Measurements from ENCODE around the gene R3HDML.
"Not testable (repeated sequence)": the region's sequence is repeated elsewhere in the genome, so short reads cannot be mapped to it uniquely, and the experiment has no call there.

Gene R3HDML

GRCh38 chr20:44306927-44307326 is 29.9 kb upstream of the R3HDML start:
- Histone ChIP-seq H3K36me3 (ENCODE audit: control insufficient read depth, low read depth, low read length) (no peaks in the 10 kb centered on the region), H3K4me1 (ENCODE audit: control insufficient read depth, low read depth, low read length) (no peaks in the 10 kb centered on the region), H3K9me3 (ENCODE audit: control insufficient read depth, low read depth, low read length) (no peaks in the 10 kb centered on the region), H3K27me3 (ENCODE audit: control insufficient read depth, insufficient read depth, low read length) (peaks cover 19% of the 10 kb centered on the region), H3K27ac (ENCODE audit: low read length) (no peak overlapping the region), H3K4me3 (ENCODE audit: low read length) (no peak overlapping the region), H3K9ac (ENCODE audit: low read length) (no peak overlapping the region)

DNA sequence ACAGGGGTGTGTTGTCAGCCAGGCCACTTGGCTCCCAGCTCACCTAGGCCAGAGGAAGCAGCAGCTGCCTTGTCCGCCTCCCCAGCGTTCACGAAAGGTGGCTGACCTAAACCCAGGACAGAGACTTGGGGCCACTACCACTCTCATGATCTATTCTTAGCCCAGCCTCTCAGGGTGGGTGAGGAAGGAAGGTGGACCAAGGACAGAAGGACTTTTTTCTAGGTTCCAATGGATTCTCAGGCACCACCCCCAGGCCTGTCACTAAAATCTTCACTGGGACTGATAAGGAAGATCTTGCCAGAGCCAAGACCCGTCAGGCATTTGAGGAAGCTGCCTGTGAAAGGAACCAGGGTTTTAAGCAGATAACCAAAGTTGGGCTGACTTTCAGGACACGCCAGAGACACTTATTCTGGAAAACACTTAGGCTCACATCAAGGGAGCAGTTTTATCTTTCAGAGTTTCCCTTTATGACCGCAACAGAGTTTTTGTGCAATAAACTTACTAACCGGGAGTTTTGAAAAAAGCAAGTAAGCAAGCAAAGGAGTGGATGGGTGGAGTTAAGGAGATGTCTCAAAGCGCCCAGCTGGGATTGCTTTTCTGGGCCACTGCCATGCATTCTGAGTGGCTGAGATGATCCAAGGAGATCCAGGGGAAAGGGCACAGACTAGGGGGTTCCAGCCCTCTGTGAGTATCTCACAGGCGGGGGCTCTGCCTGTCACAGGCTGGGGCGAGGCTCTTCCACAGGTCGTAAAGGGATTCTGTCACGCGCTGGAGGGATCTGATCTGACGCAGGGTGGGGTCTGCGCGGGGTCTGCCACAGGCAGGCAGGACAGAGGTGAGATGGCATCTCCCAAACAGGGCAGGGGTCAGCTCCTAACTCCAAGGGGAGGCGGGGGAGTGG is 26.8 kb upstream of the R3HDML start:
- no peak overlapping the region for H3K27ac ChIP-seq (ENCODE audit: low read length)
- no peaks in the 10 kb centered on the region for H3K4me1 ChIP-seq (ENCODE audit: control insufficient read depth, low read depth, low read length)
- peak overlapping the region; percentile 52 for H3K9ac ChIP-seq (ENCODE audit: low read length)
- H3K4me3 ChIP-seq (ENCODE audit: low read length): peak overlapping the region; percentile 92
- H3K9me3 ChIP-seq (ENCODE audit: control insufficient read depth, low read depth, low read length): no peaks in the 10 kb centered on the region
- no peaks in the 10 kb centered on the region for H3K36me3 ChIP-seq (ENCODE audit: control insufficient read depth, low read depth, low read length)
- peaks cover 25% of the 10 kb centered on the region for H3K27me3 ChIP-seq (ENCODE audit: control insufficient read depth, insufficient read depth, low read length)

- Histone ChIP-seq H3K9me3 (ENCODE audit: control insufficient read depth, low read depth, low read length) (no peaks in the 10 kb centered on the region), H3K9ac (ENCODE audit: low read length) (peak within 1 kb of the TSS; percentile 52), H3K27ac (ENCODE audit: low read length) (no peak within 1 kb of the TSS), H3K4me3 (ENCODE audit: low read length) (peak within 1 kb of the TSS; percentile 92), H3K4me1 (ENCODE audit: control insufficient read depth, low read depth, low read length) (no peaks in the 10 kb centered on the region), H3K27me3 (ENCODE audit: control insufficient read depth, insufficient read depth, low read length) (peaks cover 25% of the 10 kb centered on the region), H3K36me3 (ENCODE audit: control insufficient read depth, low read depth, low read length) (no peaks in the 10 kb centered on the region)
These were observed 25.9 kb upstream of the R3HDML start, which contains the start of gene FITM2 for GRCh38 chr20:44310664-44311639. Gene FITM2, minus strand, starts transcription at chr20:44311202. Its CDS starts 54 bp downstream, at chr20:44311148.

DNA sequence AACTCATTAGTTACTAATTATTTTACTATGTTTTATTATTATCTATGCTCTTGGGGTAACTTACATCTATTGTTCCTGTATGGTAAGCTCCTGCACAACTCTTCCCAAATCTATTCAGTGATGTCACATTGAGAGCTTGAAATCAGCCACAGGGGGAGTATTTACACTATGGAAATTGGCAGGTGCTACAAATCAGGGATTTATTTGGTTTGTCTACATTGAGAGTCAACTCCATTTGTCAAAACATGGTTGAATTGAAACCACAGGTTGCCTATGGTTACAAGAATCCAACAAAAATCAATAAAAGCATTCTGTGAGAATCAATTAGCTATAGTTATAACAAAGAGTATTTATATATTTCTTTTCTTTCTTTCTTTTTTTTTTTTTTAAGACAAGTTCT is 22.0 kb upstream of the R3HDML start:
- peaks cover 22% of the 10 kb centered on the region for H3K27me3 ChIP-seq (ENCODE audit: control insufficient read depth, insufficient read depth, low read length)
- no peaks in the 10 kb centered on the region for H3K9me3 ChIP-seq (ENCODE audit: control insufficient read depth, low read depth, low read length)
- H3K4me3 ChIP-seq (ENCODE audit: low read length): no peak overlapping the region
- no peaks in the 10 kb centered on the region for H3K36me3 ChIP-seq (ENCODE audit: control insufficient read depth, low read depth, low read length)
- no peaks in the 10 kb centered on the region for H3K4me1 ChIP-seq (ENCODE audit: control insufficient read depth, low read depth, low read length)
- H3K27ac ChIP-seq (ENCODE audit: low read length): no peak overlapping the region
- no peak overlapping the region for H3K9ac ChIP-seq (ENCODE audit: low read length)

- Histone ChIP-seq H3K9ac (ENCODE audit: low read length) (no peak overlapping the region), H3K27ac (ENCODE audit: low read length) (no peak overlapping the region), H3K4me1 (ENCODE audit: control insufficient read depth, low read depth, low read length) (peaks cover 8% of the 10 kb centered on the region), H3K36me3 (ENCODE audit: control insufficient read depth, low read depth, low read length) (no peaks in the 10 kb centered on the region), H3K27me3 (ENCODE audit: control insufficient read depth, insufficient read depth, low read length) (no peaks in the 10 kb centered on the region), H3K9me3 (ENCODE audit: control insufficient read depth, low read depth, low read length) (no peaks in the 10 kb centered on the region), H3K4me3 (ENCODE audit: low read length) (no peak overlapping the region)
These were observed 16.9 kb upstream of the R3HDML start for GRCh38 chr20:44319839-44320422.

DNA sequence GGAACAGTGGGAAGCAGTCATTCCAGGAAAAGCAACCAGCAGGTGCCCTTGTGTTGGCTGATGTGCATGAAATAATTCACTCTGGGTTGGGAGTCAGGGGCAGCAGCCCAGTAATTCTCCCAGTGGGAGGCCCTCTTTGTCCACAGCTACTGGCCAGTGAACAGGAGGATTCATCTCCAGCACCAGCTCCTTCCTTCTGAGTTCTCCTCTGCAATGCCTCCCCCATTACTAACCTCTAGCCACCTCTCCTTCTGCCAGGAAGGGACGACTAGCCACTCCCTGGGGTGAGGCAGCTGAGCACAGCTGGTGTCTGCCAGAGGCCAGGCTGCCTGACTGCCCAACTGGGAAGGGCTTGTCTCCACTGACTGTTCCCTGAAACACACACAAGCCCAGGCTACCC is 12.5 kb upstream of the R3HDML start:
- no peak overlapping the region for H3K27ac ChIP-seq (ENCODE audit: low read length)
- H3K27me3 ChIP-seq (ENCODE audit: control insufficient read depth, insufficient read depth, low read length): no peaks in the 10 kb centered on the region
- no peak overlapping the region for H3K9ac ChIP-seq (ENCODE audit: low read length)
- no peak overlapping the region for H3K4me3 ChIP-seq (ENCODE audit: low read length)
- H3K36me3 ChIP-seq (ENCODE audit: control insufficient read depth, low read depth, low read length): no peaks in the 10 kb centered on the region
- no peaks in the 10 kb centered on the region for H3K9me3 ChIP-seq (ENCODE audit: control insufficient read depth, low read depth, low read length)
- peaks cover 8% of the 10 kb centered on the region for H3K4me1 ChIP-seq (ENCODE audit: control insufficient read depth, low read depth, low read length)

GRCh38 chr20:44326391-44327159 is 10.3 kb upstream of the R3HDML start:
- H3K27me3 ChIP-seq (ENCODE audit: control insufficient read depth, insufficient read depth, low read length): no peaks in the 10 kb centered on the region
- peaks cover 8% of the 10 kb centered on the region for H3K4me1 ChIP-seq (ENCODE audit: control insufficient read depth, low read depth, low read length)
- peak overlapping the region; percentile 21 for H3K4me3 ChIP-seq (ENCODE audit: low read length)
- H3K9me3 ChIP-seq (ENCODE audit: control insufficient read depth, low read depth, low read length): no peaks in the 10 kb centered on the region
- H3K9ac ChIP-seq (ENCODE audit: low read length): no peak overlapping the region
- H3K27ac ChIP-seq (ENCODE audit: low read length): no peak overlapping the region
- no peaks in the 10 kb centered on the region for H3K36me3 ChIP-seq (ENCODE audit: control insufficient read depth, low read depth, low read length)

GRCh38 chr20:44327748-44328147 is 9.1 kb upstream of the R3HDML start:
- not testable (repeated sequence) for H3K36me3 ChIP-seq (ENCODE audit: control insufficient read depth, low read depth, low read length); H3K9me3 ChIP-seq (ENCODE audit: control insufficient read depth, low read depth, low read length); H3K4me1 ChIP-seq (ENCODE audit: control insufficient read depth, low read depth, low read length); H3K27me3 ChIP-seq (ENCODE audit: control insufficient read depth, insufficient read depth, low read length); H3K27ac ChIP-seq (ENCODE audit: low read length); H3K4me3 ChIP-seq (ENCODE audit: low read length); H3K9ac ChIP-seq (ENCODE audit: low read length)

GRCh38 chr20:44328428-44328827 is 8.4 kb upstream of the R3HDML start:
- no peaks in the 10 kb centered on the region for H3K9me3 ChIP-seq (ENCODE audit: control insufficient read depth, low read depth, low read length)
- H3K9ac ChIP-seq (ENCODE audit: low read length): no peak overlapping the region
- H3K27ac ChIP-seq (ENCODE audit: low read length): no peak overlapping the region
- no peaks in the 10 kb centered on the region for H3K36me3 ChIP-seq (ENCODE audit: control insufficient read depth, low read depth, low read length)
- H3K4me3 ChIP-seq (ENCODE audit: low read length): no peak overlapping the region
- no peaks in the 10 kb centered on the region for H3K27me3 ChIP-seq (ENCODE audit: control insufficient read depth, insufficient read depth, low read length)
- peaks cover 8% of the 10 kb centered on the region for H3K4me1 ChIP-seq (ENCODE audit: control insufficient read depth, low read depth, low read length)

DNA sequence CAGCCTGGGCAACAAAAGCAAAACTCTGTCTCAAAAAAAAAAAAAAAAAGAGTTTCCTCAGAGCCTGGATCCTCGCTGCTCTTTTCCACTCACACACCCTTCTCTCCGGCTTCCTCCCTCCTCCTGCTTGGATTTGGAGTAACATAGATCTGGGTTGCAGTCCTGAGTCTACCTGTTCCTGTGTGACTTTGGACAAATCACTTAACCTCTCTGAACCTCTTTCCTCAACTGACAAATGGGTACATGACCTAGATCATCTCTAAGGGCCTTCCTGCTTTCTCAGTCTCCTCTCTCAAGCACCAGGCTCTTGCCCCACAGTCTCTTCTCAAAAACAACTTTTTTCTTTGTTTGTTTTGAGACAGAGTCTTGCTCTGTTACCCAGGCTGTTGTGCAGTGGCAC is 5.6 kb upstream of the R3HDML start:
- Histone ChIP-seq H3K27ac (ENCODE audit: low read length) (no peak overlapping the region), H3K4me3 (ENCODE audit: low read length) (no peak overlapping the region), H3K9ac (ENCODE audit: low read length) (no peak overlapping the region), H3K9me3 (ENCODE audit: control insufficient read depth, low read depth, low read length) (no peaks in the 10 kb centered on the region), H3K27me3 (ENCODE audit: control insufficient read depth, insufficient read depth, low read length) (no peaks in the 10 kb centered on the region), H3K4me1 (ENCODE audit: control insufficient read depth, low read depth, low read length) (no peaks in the 10 kb centered on the region), H3K36me3 (ENCODE audit: control insufficient read depth, low read depth, low read length) (no peaks in the 10 kb centered on the region)

GRCh38 chr20:44334306-44334705 is 2.5 kb upstream of the R3HDML start:
- H3K27ac ChIP-seq (ENCODE audit: low read length): no peak overlapping the region

More at GRCh38 chr20:44334306-44334705, 2.5 kb upstream of the R3HDML start:
- Histone ChIP-seq H3K36me3 (ENCODE audit: control insufficient read depth, low read depth, low read length) (no peaks in the 10 kb centered on the region), H3K4me3 (ENCODE audit: low read length) (no peak overlapping the region), H3K9me3 (ENCODE audit: control insufficient read depth, low read depth, low read length) (no peaks in the 10 kb centered on the region), H3K27me3 (ENCODE audit: control insufficient read depth, insufficient read depth, low read length) (no peaks in the 10 kb centered on the region), H3K9ac (ENCODE audit: low read length) (no peak overlapping the region), H3K4me1 (ENCODE audit: control insufficient read depth, low read depth, low read length) (no peaks in the 10 kb centered on the region)
